HepG2 (cell line): Measurements from ENCODE around the gene MOCS1. TPM values are rescaled to one million over a fixed set of nuclear protein-coding genes. Genes with fewer than 3 reads are reported as not detected.

ENCODE experiments used
- ARNT ChIP-seq: fragments of 450-650 bp; IDR thresholded peaks from 2 replicates; pipeline ENCODE4 v1.6.1; 2017
- ATF6 ChIP-seq: sonication (generic); formaldehyde crosslinking; conservative IDR thresholded peaks from 2 replicates; pipeline ENCODE4 v1.4.0; 2020; ENCODE audit warnings: missing genetic modification reagents
- FOSL2 ChIP-seq: sonication (generic); formaldehyde crosslinking; IDR thresholded peaks from 2 replicates; pipeline ENCODE4 v1.4.0; 2020; ENCODE audit warnings: missing genetic modification reagents
- FOXO4 ChIP-seq: sonication (generic); formaldehyde crosslinking; conservative IDR thresholded peaks from 2 replicates; pipeline ENCODE4 v1.8.1; 2023; ENCODE audit warnings: missing genetic modification reagents
- GPBP1L1 ChIP-seq: sonication (generic); formaldehyde crosslinking; IDR thresholded peaks from 2 replicates; pipeline ENCODE4 v1.5.0; 2020; ENCODE audit warnings: mild to moderate bottlenecking, missing genetic modification reagents
- HNF4G ChIP-seq, 2 experiments: sonication (generic) in 1 of 2; formaldehyde crosslinking in 1 of 2; IDR thresholded peaks; 2 replicates each; pipeline versions ENCODE4 v1.4.0 to v1.6.1; 2011 to 2020; ENCODE audit warnings: borderline replicate concordance in 2 of 2, low read depth in 2 of 2, mild to moderate bottlenecking in 2 of 2, low read length in 1 of 2, missing genetic modification reagents in 1 of 2, moderate library complexity in 1 of 2
- MAF1 ChIP-seq: sonication (generic); formaldehyde crosslinking; IDR thresholded peaks from 2 replicates; pipeline ENCODE4 v1.5.0; 2020; ENCODE audit warnings: missing genetic modification reagents, borderline replicate concordance
- MEIS1 ChIP-seq: sonication (generic); formaldehyde crosslinking; IDR thresholded peaks from 2 replicates; pipeline ENCODE4 v1.9.0; 2021; ENCODE audit warnings: mild to moderate bottlenecking, missing genetic modification reagents, moderate library complexity, borderline replicate concordance
- MZF1 ChIP-seq: sonication (generic); formaldehyde crosslinking; IDR thresholded peaks from 2 replicates; pipeline ENCODE4 v1.8.1; 2023; ENCODE audit warnings: mild to moderate bottlenecking, missing genetic modification reagents, borderline replicate concordance
- PITX1 ChIP-seq: sonication (generic); formaldehyde crosslinking; IDR thresholded peaks from 2 replicates; pipeline ENCODE4 v1.5.1; 2020; ENCODE audit warnings: mild to moderate bottlenecking, missing genetic modification reagents
- PREB ChIP-seq: sonication (generic); formaldehyde crosslinking; IDR thresholded peaks from 2 replicates; pipeline ENCODE4 v1.4.0; 2020; ENCODE audit warnings: missing genetic modification reagents
- RCOR2 ChIP-seq: IDR thresholded peaks from 2 replicates; pipeline ENCODE4 v1.6.1; 2016; ENCODE audit warnings: missing biosample characterization, missing genetic modification reagents
- SOX6 ChIP-seq, 2 experiments: fragments of 450-650 bp in 1 of 2; sonication (generic) in 1 of 2; formaldehyde crosslinking in 1 of 2; IDR thresholded peaks; 2 replicates each; pipeline versions ENCODE4 v1.4.0 to v1.6.1; 2017 to 2020; ENCODE audit warnings: antibody characterized with exemption in 1 of 2, mild to moderate bottlenecking in 1 of 2, missing genetic modification reagents in 1 of 2
- ZBTB44 ChIP-seq: sonication (generic); formaldehyde crosslinking; IDR thresholded peaks from 2 replicates; pipeline ENCODE4 v1.4.0; 2020; ENCODE audit warnings: missing genetic modification reagents
- ZNF615 ChIP-seq: sonication (generic); formaldehyde crosslinking; IDR thresholded peaks from 2 replicates; pipeline ENCODE4 v1.5.0; 2020; ENCODE audit warnings: mild to moderate bottlenecking, missing genetic modification reagents, borderline replicate concordance
- ZNF766 ChIP-seq: sonication (generic); formaldehyde crosslinking; IDR thresholded peaks from 2 replicates; pipeline ENCODE4 v1.5.0; 2020; ENCODE audit warnings: missing genetic modification reagents, borderline replicate concordance
- ZNF800 ChIP-seq: sonication (generic); formaldehyde crosslinking; IDR thresholded peaks from 2 replicates; pipeline ENCODE4 v1.4.0; 2020; ENCODE audit warnings: missing genetic modification reagents
- polyA plus RNA-seq, 8 experiments: library from polyadenylated mRNA; depleted of rRNA in 3 of 8; stranded (reverse) in 7 of 8; unstranded in 1 of 8; fragments of >200 nt; fragmentation: Illumina TruSeq in 4 of 8; extraction: Trizol in 4 of 8; gene quantifications; 2 replicates each; pipeline versions ENCODE4 v1.2.1 to v1.2.3, GENCODE V29; 2011 to 2016; ENCODE audit warnings: low read depth in 4 of 8, missing spikeins in 1 of 8, mixed read lengths in 1 of 8; ENCODE audit not compliant: insufficient read depth in 1 of 8
- total RNA-seq, 5 experiments: library from RNA; depleted of rRNA; stranded (reverse); fragments of >200 nt; fragmentation: Illumina TruSeq; extraction: Trizol; gene quantifications; 2 replicates each; pipeline ENCODE4 v1.2.3, GENCODE V29; 2016; ENCODE audit warnings: low read depth in 1 of 5
- TF ChIP-seq, protein P1 (sequence below): sonication (generic); formaldehyde crosslinking; IDR thresholded peaks from 2 replicates; pipeline ENCODE4 v1.8.0; 2023; ENCODE audit warnings: mild to moderate bottlenecking, missing genetic modification reagents

Gene MOCS1
- total and polyA plus RNA-seq, 2 of the 13 experiments (the other 11 are each of a cell fraction or from before 2014, with no cell fraction given): 5.3 to 11.7 TPM

- TF ChIP-seq HNF4G (IDR thresholded peaks at IDR 0.05; ENCODE audit: borderline replicate concordance, low read depth, low read length) (peak; percentile 42; the same call in 1 of the 2 replicates), HNF4G (CRISPR knock-in tag; IDR thresholded peaks at IDR 0.05; ENCODE audit: borderline replicate concordance, low read depth) (no peak), ZBTB44 (CRISPR knock-in tag) (no peak), ZNF800 (CRISPR knock-in tag) (no peak), ZNF766 (CRISPR knock-in tag) (no peak), ATF6 (CRISPR knock-in tag) (no peak), MAF1 (CRISPR knock-in tag) (no peak), ARNT (no peak), ZNF615 (no peak), MZF1 (CRISPR knock-in tag) (no peak), FOXO4 (no peak), SOX6 (IDR thresholded peaks at IDR 0.05) (no peak), SOX6 (CRISPR knock-in tag; IDR thresholded peaks at IDR 0.05) (peak; percentile 52; the same call in 1 of the 2 replicates), RCOR2 (CRISPR knock-in tag) (no peak), PREB (CRISPR knock-in tag) (no peak), FOSL2 (CRISPR knock-in tag) (no peak), PITX1 (CRISPR knock-in tag) (no peak), MEIS1 (CRISPR knock-in tag) (no peak), GPBP1L1 (CRISPR knock-in tag) (no peak)
- TF ChIP-seq, protein P1, sequence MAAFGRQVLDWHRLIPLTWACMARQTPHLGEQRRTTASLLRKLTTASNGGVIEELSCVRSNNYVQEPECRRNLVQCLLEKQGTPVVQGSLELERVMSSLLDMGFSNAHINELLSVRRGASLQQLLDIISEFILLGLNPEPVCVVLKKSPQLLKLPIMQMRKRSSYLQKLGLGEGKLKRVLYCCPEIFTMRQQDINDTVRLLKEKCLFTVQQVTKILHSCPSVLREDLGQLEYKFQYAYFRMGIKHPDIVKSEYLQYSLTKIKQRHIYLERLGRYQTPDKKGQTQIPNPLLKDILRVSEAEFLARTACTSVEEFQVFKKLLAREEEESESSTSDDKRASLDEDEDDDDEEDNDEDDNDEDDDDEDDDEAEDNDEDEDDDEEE: no peak
Measured at GRCh38 chr6:39948199-39948791, 14.0 kb upstream of the MOCS1 start (continued).
